Measurements from ENCODE around the gene PKIG.

GRCh38 chr20:44648068-44648467, 65.7 kb downstream of the PKIG start:
- TF ChIP-seq CTCF (IDR thresholded peaks at IDR 0.05): no peak
- no peak for TF ChIP-seq POLR2AphosphoS5 (IDR thresholded peaks at IDR 0.05; ENCODE audit: low read depth, low read length)

All from Panc1 (cell line).